M059J (cell line): Measurements from ENCODE around the gene TXNIP. TPM values are rescaled to one million over a fixed set of nuclear protein-coding genes. Genes with fewer than 3 reads are reported as not detected.

ENCODE experiments used
- total RNA-seq: library from RNA; depleted of rRNA; stranded (reverse); fragments of >200 nt; shearing (Covaris generic); gene quantifications from 2 replicates; pipeline ENCODE4 v1.2.3, GENCODE V29; 2014; rRNA removed

TXNIP gene
- total RNA-seq, 1 experiment from 2014 or later, result 749 TPM

Other genes starting within 250 kb of the TXNIP start
- 15.1 and 17.9 TPM in 2 replicates for gene RNF115, start 172.5 kb downstream of the TXNIP start, total RNA-seq
- gene POLR3C, start 172.4 kb downstream of the TXNIP start, total RNA-seq, result 48.2 and 51.1 TPM in 2 replicates
- gene NUDT17, start 150.9 kb downstream of the TXNIP start, total RNA-seq, result 3.1 and 3.2 TPM in 2 replicates
- 31.5 and 36.6 TPM in 2 replicates for gene PIAS3, start 137.5 kb downstream of the TXNIP start, total RNA-seq
- gene ANKRD35, start 110.7 kb downstream of the TXNIP start, total RNA-seq, result 0.12 and 0.25 TPM in 2 replicates
- 0.57 and 0.94 TPM in 2 replicates for gene ITGA10, start 86.5 kb downstream of the TXNIP start, total RNA-seq
- gene PEX11B, start 77.9 kb downstream of the TXNIP start, total RNA-seq, result 31.0 and 42.5 TPM in 2 replicates
- 305 and 317 TPM in 2 replicates for gene RBM8A, start 69.1 kb downstream of the TXNIP start, total RNA-seq
- 24.7 and 39.2 TPM in 2 replicates for gene LIX1L, start 38.6 kb downstream of the TXNIP start, total RNA-seq
- gene ANKRD34A, start 32.0 kb downstream of the TXNIP start, total RNA-seq, result 0.59 and 1.7 TPM in 2 replicates
- gene POLR3GL, start 31.9 kb downstream of the TXNIP start, total RNA-seq, result 23.1 and 28.9 TPM in 2 replicates
- gene HJV, start 25.2 kb upstream of the TXNIP start, total RNA-seq, result not detected in 2 replicates
- gene NBPF10, start 148.2 kb upstream of the TXNIP start, total RNA-seq, result 0.66 and 1.4 TPM in 2 replicates
- 23.1 and 43.1 TPM in 2 replicates for gene NOTCH2NLA, start 232.4 kb upstream of the TXNIP start, total RNA-seq